ENCODE measurements around the gene C10orf95. TPM values are rescaled to one million over a fixed set of nuclear protein-coding genes. Genes with fewer than 3 reads are reported as not detected.

Gene C10orf95
- total RNA-seq, 4 donors from 2014 or later = not detected

GRCh38 chr10:102470579-102471546 is 19.5 kb upstream of the C10orf95 start:
- Histone ChIP-seq H3K9me3 (no peaks in the 10 kb centered on the region), H3K27me3 (no peaks in the 10 kb centered on the region), H3K27ac (no peak overlapping the region), H3K4me1 (peaks cover 0 to 10% (median 0%) of the 10 kb centered on the region in 3 donors), H3K4me3 (no peak overlapping the region), H3K36me3 (peaks cover 0 to 24% of the 10 kb centered on the region in 2 donors)
- no peak for ATAC-seq
- 93% methylated on average over 5 of the region's 36 CpGs; no CpG with 5 or more reads in 1 of the 2 donors for WGBS, 2 donors (ENCODE audit: low coverage in 1 of 2)
- TF ChIP-seq CTCF (IDR thresholded peaks at IDR 0.05) (no peak), POLR2AphosphoS5 (IDR thresholded peaks at IDR 0.05) (no peak), EP300 (IDR thresholded peaks at IDR 0.05) (no peak), POLR2A (IDR thresholded peaks at IDR 0.05) (no peak)

- Histone ChIP-seq H3K4me3 (no peak overlapping the region), H3K36me3 (peaks cover 0 to 24% of the 10 kb centered on the region in 2 donors), H3K9me3 (no peaks in the 10 kb centered on the region), H3K27me3 (no peaks in the 10 kb centered on the region), H3K27ac (no peak overlapping the region), H3K4me1 (peaks cover 0 to 10% (median 0%) of the 10 kb centered on the region in 3 donors)
- ATAC-seq = peak; percentile 16
- whole genome bisulfite sequencing, 2 donors (ENCODE audit: low coverage in 1 of 2) = 37 to 69% methylated on average over 5 to 7 of the region's 9 CpGs
- TF ChIP-seq POLR2A (IDR thresholded peaks at IDR 0.05) (no peak), CTCF (IDR thresholded peaks at IDR 0.05) (no peak), EP300 (IDR thresholded peaks at IDR 0.05) (no peak), POLR2AphosphoS5 (IDR thresholded peaks at IDR 0.05) (no peak)
Observed at GRCh38 chr10:102468683-102469082, 17.3 kb upstream of the C10orf95 start.

GRCh38 chr10:102467971-102468438 is 16.7 kb upstream of the C10orf95 start:
- no peak overlapping the region for H3K4me3 ChIP-seq
- H3K9me3 ChIP-seq = no peaks in the 10 kb centered on the region
- H3K4me1 ChIP-seq = peaks cover 0 to 10% (median 0%) of the 10 kb centered on the region in 3 donors
- H3K27ac ChIP-seq = no peak overlapping the region
- WGBS, 2 donors (ENCODE audit: low coverage in 1 of 2) = 37 to 70% methylated on average over 3 to 5 of the region's 6 CpGs
- H3K27me3 ChIP-seq = no peaks in the 10 kb centered on the region
- H3K36me3 ChIP-seq = peaks cover 0 to 24% of the 10 kb centered on the region in 2 donors
- no peak for TF ChIP-seq CTCF (IDR thresholded peaks at IDR 0.05)
- no peak for TF ChIP-seq POLR2AphosphoS5 (IDR thresholded peaks at IDR 0.05)
- no peak for TF ChIP-seq POLR2A (IDR thresholded peaks at IDR 0.05)
- no peak for TF ChIP-seq EP300 (IDR thresholded peaks at IDR 0.05)
- ATAC-seq = no peak

- WGBS, 2 donors (ENCODE audit: low coverage in 1 of 2) = 65 to 82% methylated on average over 3 to 6 of the region's 6 CpGs
- H3K4me1 ChIP-seq = peaks cover 0 to 16% (median 4%) of the 10 kb centered on the region in 3 donors
- H3K27me3 ChIP-seq = no peaks in the 10 kb centered on the region
- TF ChIP-seq POLR2A (IDR thresholded peaks at IDR 0.05) (no peak), EP300 (IDR thresholded peaks at IDR 0.05) (no peak), CTCF (IDR thresholded peaks at IDR 0.05) (no peak), POLR2AphosphoS5 (IDR thresholded peaks at IDR 0.05) (no peak)
- H3K4me3 ChIP-seq = no peak overlapping the region
- ATAC-seq = no peak
- H3K27ac ChIP-seq = no peak overlapping the region
- no peaks in the 10 kb centered on the region for H3K9me3 ChIP-seq
- H3K36me3 ChIP-seq = peaks cover 0 to 23% of the 10 kb centered on the region in 2 donors
Observed at GRCh38 chr10:102467318-102467717, 16.0 kb upstream of the C10orf95 start.

All from gastroesophageal sphincter (tissue), 4 donors.